GM18873 (cell line): ENCODE results near the gene KDM1A.
"Not testable (repeated sequence)": the region's sequence is repeated elsewhere in the genome, so short reads cannot be mapped to it uniquely, and the experiment has no call there.

ENCODE experiments used
- ATAC-seq: cut with Tn5 transposase; IDR thresholded peaks from one replicate; pipeline ENCODE4 v1.9.1; 2021; ENCODE audit warnings: mild to moderate bottlenecking, moderate library complexity, moderate number of reproducible peaks; ENCODE audit not compliant: unreplicated experiment, low FRiP score

Gene KDM1A

DNA sequence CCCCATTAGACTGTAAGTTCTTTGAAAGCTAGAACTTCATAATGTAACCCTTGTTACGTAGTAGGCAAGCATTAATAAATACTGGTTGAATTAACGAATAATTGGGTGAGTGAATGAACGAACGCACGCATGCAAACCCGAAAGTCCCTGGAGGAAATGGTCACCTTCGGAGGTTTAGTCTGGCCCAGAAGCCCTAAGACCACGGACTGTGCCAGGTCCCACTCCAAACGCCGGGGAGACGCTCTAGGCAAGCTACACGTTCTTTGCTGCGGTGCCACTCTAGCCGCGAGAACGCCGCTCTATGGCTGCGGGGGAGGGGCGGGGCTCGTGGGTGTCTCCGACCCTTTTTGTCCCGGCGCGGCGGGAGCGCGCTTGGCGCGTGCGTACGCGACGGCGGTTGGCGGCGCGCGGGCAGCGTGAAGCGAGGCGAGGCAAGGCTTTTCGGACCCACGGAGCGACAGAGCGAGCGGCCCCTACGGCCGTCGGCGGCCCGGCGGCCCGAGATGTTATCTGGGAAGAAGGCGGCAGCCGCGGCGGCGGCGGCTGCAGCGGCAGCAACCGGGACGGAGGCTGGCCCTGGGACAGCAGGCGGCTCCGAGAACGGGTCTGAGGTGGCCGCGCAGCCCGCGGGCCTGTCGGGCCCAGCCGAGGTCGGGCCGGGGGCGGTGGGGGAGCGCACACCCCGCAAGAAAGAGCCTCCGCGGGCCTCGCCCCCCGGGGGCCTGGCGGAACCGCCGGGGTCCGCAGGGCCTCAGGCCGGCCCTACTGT, at the start of gene KDM1A:
KDM1A (plus strand) TSS at position 375 of the 769 bp plus-strand sequence; CDS start at position 504, 129 bp downstream.
- peak; percentile 78 for ATAC-seq

- ATAC-seq, result no peak
Observed at GRCh38 chr1:22970096-22970495, 49.2 kb upstream of the KDM1A start.

GRCh38 chr1:22971161-22971560, 48.1 kb upstream of the KDM1A start:
- no peak for ATAC-seq

- no peak for ATAC-seq
Observed at GRCh38 chr1:22971611-22972405, 47.5 kb upstream of the KDM1A start.

- no peak for ATAC-seq
Observed at GRCh38 chr1:22972760-22973159, 46.5 kb upstream of the KDM1A start, which contains the start of gene LACTBL1. Gene LACTBL1 (minus strand): TSS chr1:22972866. CDS start chr1:22972316, 550 bp downstream.

DNA sequence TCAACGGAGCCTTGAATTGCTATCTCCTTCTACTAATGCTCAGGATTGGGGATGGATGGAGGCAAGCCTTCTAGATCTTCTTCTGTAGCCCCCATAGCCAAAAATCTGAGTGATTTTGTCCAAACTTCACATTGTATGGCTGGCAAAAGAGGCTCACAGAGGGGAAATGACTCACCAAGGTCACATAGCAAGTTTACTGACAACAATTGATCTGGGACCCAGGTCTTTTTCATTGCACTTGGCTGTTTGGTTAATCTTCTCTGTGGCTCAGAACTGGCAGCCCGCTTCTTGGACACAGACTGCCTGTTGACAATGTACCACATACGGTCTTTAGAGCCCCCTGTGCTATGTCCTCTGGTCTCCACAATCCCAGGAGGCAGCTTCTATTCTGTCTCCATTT, 43.6 kb upstream of the KDM1A start:
- no peak for ATAC-seq

GRCh38 chr1:22976127-22976460, 43.2 kb upstream of the KDM1A start:
- ATAC-seq, result no peak

- peak; percentile 43 for ATAC-seq
Observed at GRCh38 chr1:22976461-22977243, 42.6 kb upstream of the KDM1A start.

DNA sequence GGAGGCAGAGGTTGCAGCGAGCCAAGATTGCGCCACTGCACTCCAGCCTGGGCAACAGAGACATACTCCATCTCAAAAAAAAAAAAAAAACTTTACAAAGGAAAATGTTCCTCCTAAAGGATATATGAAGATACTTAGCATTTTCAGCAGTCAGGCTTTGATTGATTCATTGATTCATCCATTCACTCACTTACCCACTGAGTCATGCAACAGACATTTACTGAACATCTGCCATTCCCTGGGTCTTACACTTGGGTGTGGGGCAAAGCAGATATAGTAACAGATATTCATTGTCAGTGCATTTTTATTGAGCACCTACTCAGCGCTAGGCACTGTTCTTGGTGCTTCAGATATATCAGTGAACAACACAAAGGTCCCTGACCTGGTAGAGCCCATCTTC, 41.0 kb upstream of the KDM1A start:
- no peak for ATAC-seq

- ATAC-seq, result not testable (repeated sequence)
Observed at GRCh38 chr1:22980471-22980790, 38.8 kb upstream of the KDM1A start.

DNA sequence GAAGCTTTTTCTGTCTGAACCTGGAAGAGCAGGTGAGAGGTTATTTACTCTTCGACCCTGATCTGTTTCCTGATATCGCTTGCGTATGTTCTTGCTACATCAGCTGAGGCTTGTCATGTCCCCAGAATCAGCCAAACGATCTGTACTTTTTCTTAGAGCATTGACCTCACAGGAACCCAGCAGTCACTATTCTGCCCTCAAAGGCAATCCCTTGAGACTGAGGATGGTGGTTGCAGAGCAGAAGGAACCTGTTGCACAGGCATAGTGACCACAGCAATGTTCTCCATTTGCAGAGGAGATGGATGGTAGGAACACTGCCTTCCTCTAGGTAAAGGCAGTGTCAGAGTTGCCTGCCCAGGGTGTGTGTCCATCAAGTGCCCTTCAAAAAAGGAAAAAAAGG, 35.3 kb upstream of the KDM1A start:
- no peak for ATAC-seq

GRCh38 chr1:22992384-22992783, 26.9 kb upstream of the KDM1A start:
- ATAC-seq, result not testable (repeated sequence)

DNA sequence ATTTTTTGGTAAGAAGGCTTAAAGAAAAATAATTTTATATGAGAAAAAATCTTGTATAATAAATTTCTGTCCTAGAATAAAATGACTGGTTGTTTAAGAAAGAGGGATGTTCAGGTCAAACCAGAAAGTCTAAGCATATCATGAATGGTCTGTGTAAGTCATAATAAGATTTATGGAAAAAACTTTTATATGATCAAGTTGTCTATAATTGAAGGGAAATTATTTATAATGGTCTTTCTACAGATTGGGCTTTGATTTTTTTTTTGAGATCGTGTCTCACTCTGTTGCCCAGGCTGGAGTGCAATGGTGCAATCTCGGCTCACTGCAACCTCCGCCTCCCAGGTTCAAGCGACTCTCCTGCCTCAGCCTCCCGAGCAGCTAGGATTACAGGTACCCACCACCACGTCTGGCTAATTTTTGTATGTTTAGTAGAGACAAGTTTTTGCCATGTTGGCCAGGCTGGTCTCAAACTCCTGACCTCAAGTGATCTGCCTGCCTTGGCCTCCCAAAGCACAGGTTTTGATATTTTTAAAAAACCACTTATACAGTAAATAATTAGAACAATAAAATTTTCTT, 26.0 kb upstream of the KDM1A start:
- not testable (repeated sequence) for ATAC-seq

- ATAC-seq, result no peak
Observed at GRCh38 chr1:22995774-22996173, 23.5 kb upstream of the KDM1A start.

DNA sequence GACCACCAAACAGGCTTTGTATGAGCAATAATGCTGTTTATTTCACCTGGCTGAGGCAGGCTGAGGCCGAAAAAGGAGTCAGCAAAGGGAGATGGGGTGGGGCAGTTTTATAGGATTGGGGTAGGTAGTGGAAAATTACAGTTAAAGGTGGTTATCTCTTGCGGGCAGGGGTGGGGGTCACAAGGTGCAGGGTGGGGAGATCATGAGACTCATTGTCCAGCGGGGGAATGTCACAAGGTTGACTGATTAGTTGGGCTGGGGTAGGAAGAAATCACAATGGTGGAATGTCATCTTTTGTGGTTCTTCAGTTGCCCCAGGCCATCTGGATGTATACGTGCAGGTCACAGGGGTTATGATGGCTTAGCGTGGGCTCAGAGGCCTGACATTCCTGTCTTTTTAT, 21.7 kb upstream of the KDM1A start:
- not testable (repeated sequence) for ATAC-seq

GRCh38 chr1:23000133-23000532, 19.1 kb upstream of the KDM1A start:
- not testable (repeated sequence) for ATAC-seq

GRCh38 chr1:23002218-23002617, 17.1 kb upstream of the KDM1A start:
- ATAC-seq, result not testable (repeated sequence)

DNA sequence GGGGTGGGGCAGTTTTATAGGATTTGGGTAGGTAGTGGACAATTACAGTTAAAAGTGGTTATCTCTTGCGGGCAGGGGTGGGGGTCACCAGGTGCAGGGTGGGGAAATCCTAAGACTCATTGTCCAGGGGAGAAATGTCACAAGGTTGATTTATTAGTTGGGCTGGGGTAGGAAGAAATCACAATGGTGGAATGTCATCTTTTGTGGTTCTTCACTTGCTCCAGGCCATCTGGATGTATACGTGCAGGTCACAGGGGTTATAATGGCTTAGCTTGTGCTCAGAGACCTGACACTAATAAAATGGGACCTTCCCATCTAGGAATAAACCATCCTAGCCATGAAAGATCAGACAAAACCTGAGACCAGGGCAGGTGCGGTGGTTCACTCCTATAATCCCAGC, 15.2 kb upstream of the KDM1A start:
- ATAC-seq, result no peak

DNA sequence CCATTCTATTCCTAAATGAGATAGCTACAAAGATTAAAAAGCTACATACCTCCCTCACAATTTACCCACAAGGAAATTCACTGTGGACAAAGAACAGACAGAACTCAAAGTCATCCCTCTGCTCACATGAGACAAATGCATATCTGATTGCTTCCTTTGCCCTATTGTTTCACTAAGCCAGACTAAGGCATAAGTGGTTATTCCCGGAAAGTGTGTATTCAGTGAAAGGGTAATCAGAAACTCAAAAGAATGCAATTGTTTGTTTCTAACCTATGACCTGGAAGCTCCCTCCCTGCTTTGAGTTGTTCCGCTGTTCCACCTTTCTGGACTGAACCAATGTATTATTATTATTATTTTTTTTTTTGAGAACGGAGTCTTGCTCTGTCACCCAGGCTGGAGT, 14.5 kb upstream of the KDM1A start:
- not testable (repeated sequence) for ATAC-seq

DNA sequence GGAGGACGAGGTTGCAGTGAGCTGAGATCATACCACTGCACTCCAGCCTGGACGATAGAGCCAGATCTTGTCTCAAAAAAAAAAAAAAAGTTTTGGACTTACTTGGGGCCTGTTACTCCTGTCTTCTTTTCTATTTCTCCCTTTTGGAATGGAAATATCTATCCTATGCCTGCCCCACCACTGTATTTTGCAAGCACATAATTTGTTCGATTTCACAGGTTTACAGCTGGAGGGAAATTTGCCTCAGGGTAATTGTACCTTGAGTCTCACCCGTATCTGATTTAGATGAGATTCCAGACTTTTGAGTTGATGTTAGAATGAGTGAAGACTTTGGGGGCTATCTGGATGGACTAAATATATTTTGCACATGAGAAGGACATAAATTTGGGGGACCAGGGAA, 12.2 kb upstream of the KDM1A start:
- no peak for ATAC-seq

DNA sequence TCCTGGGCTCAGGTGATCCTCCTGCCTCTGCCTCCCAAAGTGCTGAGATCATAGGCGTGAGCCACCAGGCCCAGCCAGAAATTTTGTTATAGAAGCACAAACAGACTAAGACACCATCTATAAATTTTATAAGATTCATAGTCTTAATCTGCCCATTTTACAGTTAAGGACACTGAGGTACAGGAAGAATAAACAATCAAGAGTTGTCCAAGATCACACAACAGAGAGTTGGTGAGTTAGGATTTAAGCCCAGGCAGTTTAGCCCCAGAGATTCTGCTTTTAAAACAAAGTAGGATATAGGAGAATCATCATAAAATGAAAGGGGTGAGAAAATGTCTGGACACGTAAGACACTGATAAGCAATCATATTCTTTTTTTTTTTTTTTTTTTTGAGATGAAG, 10.4 kb upstream of the KDM1A start:
- ATAC-seq, result no peak
